Endothelial cell of umbilical vein (primary cell): ENCODE results near the gene TRMT44. TPM values are rescaled to one million over a fixed set of nuclear protein-coding genes. Genes with fewer than 3 reads are reported as not detected.

Experiments used
- BruUV-seq: library from RNA; stranded (reverse); fragments of 400-500 nt; replicated peaks from 2 replicates; lab custom pipeline; 2021; lab: Mats Ljungman, UMichigan
- CTCF ChIA-PET: fragments of 300-600, 350-600 bp; sonication (Branson Sonifier 250); formaldehyde crosslinking; loops from one replicate; lab custom pipeline; 2021; ENCODE audit warnings: antibody characterized with exemption, inconsistent platforms; lab: Charles Lee
- POLR2A ChIA-PET: fragments of 300-600, 350-600 bp; sonication (Branson Sonifier 250); formaldehyde crosslinking; loops from one replicate; lab custom pipeline; 2021; ENCODE audit warnings: antibody characterized with exemption, inconsistent platforms; lab: Charles Lee
- DNase-seq: peaks from one replicate; pipeline ENCODE4 v3.0.0-alpha.2; 2011; ENCODE audit warnings: low read depth, low spot score
- FAIRE-seq: peaks from 2 replicates; lab custom pipeline; 2011; peaks lifted over from hg19 to GRCh38; lab: Jason Lieb, UNC
- H2AFZ ChIP-seq: 2 replicates; pipeline ENCODE4 v1.6.0; 2012; ENCODE audit warnings: low read depth, low read length, control low read depth, inconsistent platforms
- H3K27ac ChIP-seq: 2 replicates; pipeline ENCODE4 v1.5.1; 2011; ENCODE audit warnings: low read depth, mild to moderate bottlenecking, control low read depth, low read length, moderate library complexity; ENCODE audit not compliant: insufficient read depth
- H3K27me3 ChIP-seq, 2 experiments: 2 replicates each; pipeline versions ENCODE4 v1.6.0 to v1.6.1; 2011; ENCODE audit warnings: low read length in 2 of 2, mixed read lengths in 1 of 2; ENCODE audit not compliant: control insufficient read depth in 2 of 2, insufficient read depth in 2 of 2
- H3K36me3 ChIP-seq, 2 experiments: 2 replicates in 1 of 2; 3 replicates in 1 of 2; pipeline ENCODE4 v1.5.1; 2011; ENCODE audit warnings: low read length in 2 of 2, mild to moderate bottlenecking in 1 of 2, moderate library complexity in 1 of 2; ENCODE audit not compliant: control insufficient read depth in 2 of 2, insufficient read depth in 2 of 2; ENCODE audit errors: extremely low read depth in 1 of 2
- H3K4me1 ChIP-seq: 3 replicates; pipeline ENCODE4 v1.5.1; 2011; ENCODE audit warnings: mild to moderate bottlenecking, low read length; ENCODE audit not compliant: control insufficient read depth, insufficient read depth; ENCODE audit errors: extremely low read depth
- H3K4me2 ChIP-seq: 2 replicates; pipeline ENCODE4 v1.6.1; 2011; ENCODE audit warnings: low read length, control low read depth, mixed read lengths; ENCODE audit not compliant: insufficient read depth
- H3K4me3 ChIP-seq, 3 experiments: fragments of 200-600 bp in 1 of 3; sonication (generic), shearing (Covaris generic) in 1 of 3; replicated peaks in 1 of 3; 2 replicates each; pipeline ENCODE4 v1.5.1; 2011 to 2016; ENCODE audit warnings: control low read depth in 3 of 3, low read length in 3 of 3, mild to moderate bottlenecking in 2 of 3, inconsistent platforms in 1 of 3, low read depth in 1 of 3, moderate library complexity in 1 of 3; ENCODE audit not compliant: insufficient read depth in 1 of 3
- H3K79me2 ChIP-seq: 2 replicates; pipeline ENCODE4 v1.6.0; 2012; ENCODE audit warnings: low read length, inconsistent platforms; ENCODE audit not compliant: control insufficient read depth, insufficient read depth
- H3K9ac ChIP-seq: replicated peaks from 2 replicates; pipeline ENCODE3; 2011; ENCODE audit warnings: low read length, control low read depth; ENCODE audit not compliant: insufficient read depth; ENCODE audit errors: extremely low read depth
- H3K9me1 ChIP-seq: replicated peaks from 3 replicates; pipeline ENCODE4 v1.6.0; 2011; ENCODE audit warnings: mild to moderate bottlenecking, low read length; ENCODE audit not compliant: control insufficient read depth, insufficient read depth; ENCODE audit errors: extremely low read depth
- H3K9me3 ChIP-seq: replicated peaks from 2 replicates; pipeline ENCODE4 v1.5.1; 2012; ENCODE audit warnings: low read length, inconsistent platforms; ENCODE audit not compliant: control insufficient read depth, insufficient read depth
- H4K20me1 ChIP-seq: replicated peaks from 2 replicates; pipeline ENCODE3; 2011; ENCODE audit warnings: mild to moderate bottlenecking, low read length; ENCODE audit not compliant: control insufficient read depth, insufficient read depth; ENCODE audit errors: extremely low read depth
- CTCF ChIP-seq, 2 donors: IDR thresholded peaks; 1 replicate in 1 of 2; 2 replicates in 1 of 2; pipeline ENCODE4 v1.5.1; 2011; ENCODE audit warnings: low read length in 2 of 2, mild to moderate bottlenecking in 2 of 2, moderate library complexity in 2 of 2, control low read depth in 1 of 2, inconsistent platforms in 1 of 2, low read depth in 1 of 2; ENCODE audit not compliant: insufficient read depth in 1 of 2; ENCODE audit errors: extremely low read depth in 1 of 2
- EZH2 ChIP-seq: IDR thresholded peaks from 2 replicates; pipeline ENCODE4 v1.6.1; 2012; ENCODE audit warnings: borderline replicate concordance, low read depth, mild to moderate bottlenecking, moderate library complexity, low read length, inconsistent platforms; ENCODE audit not compliant: severe bottlenecking
- FOS ChIP-seq: IDR thresholded peaks from 2 replicates; pipeline ENCODE4 v1.6.1; 2011; ENCODE audit warnings: mild to moderate bottlenecking, low read length, moderate library complexity, borderline replicate concordance; ENCODE audit not compliant: insufficient read depth
- GATA2 ChIP-seq: IDR thresholded peaks from 2 replicates; pipeline ENCODE4 v1.7.0; 2011; ENCODE audit warnings: low read depth, mild to moderate bottlenecking, moderate library complexity, mixed read lengths, low read length; ENCODE audit not compliant: insufficient read length, insufficient read depth
- JUN ChIP-seq: IDR thresholded peaks from 2 replicates; pipeline ENCODE4 v1.6.1; 2011; ENCODE audit warnings: borderline replicate concordance, low read depth; ENCODE audit not compliant: insufficient read length, insufficient read depth
- MYC ChIP-seq: IDR thresholded peaks from one replicate; pipeline ENCODE4 v1.6.1; 2011; ENCODE audit warnings: mild to moderate bottlenecking, low read depth, low read length
- POLR2A ChIP-seq: IDR thresholded peaks from 2 replicates; pipeline ENCODE4 v1.6.1; 2012; ENCODE audit warnings: low read depth, mild to moderate bottlenecking, control low read depth, low read length
- POLR2AphosphoS5 ChIP-seq: IDR thresholded peaks from 2 replicates; pipeline ENCODE4 v1.6.1; 2012; ENCODE audit warnings: low read depth, mild to moderate bottlenecking, control low read depth, low read length, moderate library complexity; ENCODE audit not compliant: insufficient read depth
- dilution Hi-C: fragments of 300-500 bp; cut with MboI; formaldehyde crosslinking; loops from one replicate; pipeline ENCODE4 v1.15.0; 2019; ENCODE audit warnings: low sequenced_read_pairs; ENCODE audit not compliant: extremely low pct_ligation_motif_present
- intact Hi-C: fragments of 100-400 bp; cut with micrococcal nuclease; formaldehyde crosslinking; loops from one replicate; pipeline ENCODE4 v1.10.0; 2022
- polyA plus RNA-seq, 4 experiments: library from polyadenylated mRNA; depleted of rRNA in 3 of 4; stranded (reverse) in 3 of 4; unstranded in 1 of 4; fragments of >200 nt; gene quantifications; 2 replicates each; pipeline versions ENCODE4 v1.2.1 to v1.2.3, GENCODE V29; 2011 to 2012; ENCODE audit warnings: missing spikeins in 1 of 4
- total RNA-seq: library from RNA; stranded (reverse); gene quantifications from 2 replicates; pipeline ENCODE4 v1.2.3, GENCODE V29; 2021
- TF ChIP-seq, protein P1 (sequence below): IDR thresholded peaks from 2 replicates; pipeline ENCODE4 v1.6.1; 2011; ENCODE audit not compliant: insufficient read depth, insufficient read length

Gene TRMT44
- total and polyA plus RNA-seq, 2 donors (not counting 3 experiments of a cell fraction or from before 2014, with no cell fraction given), result 10.4 to 17.3 TPM

DNA sequence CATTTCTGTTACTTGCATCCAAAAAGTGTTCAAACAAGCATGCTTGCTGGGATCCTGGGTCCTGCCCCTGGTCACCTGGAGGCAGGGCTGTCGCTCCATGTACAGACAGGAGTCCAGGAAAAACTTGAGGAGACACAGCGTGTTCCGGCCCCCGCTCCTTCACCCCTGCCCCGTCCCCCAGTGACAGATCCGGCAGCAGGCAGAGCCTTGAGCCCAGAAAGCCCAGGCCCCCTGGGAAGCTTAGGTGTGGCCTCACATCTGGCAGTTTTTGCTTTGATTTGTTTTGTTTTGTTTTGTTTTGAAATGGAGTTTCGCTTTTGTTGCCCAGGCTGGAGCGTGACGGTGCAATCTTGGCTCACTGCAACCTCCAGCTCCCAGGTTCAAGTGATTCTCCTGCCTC, 67.0 kb downstream of the TRMT44 start:
- ChIA-PET POLR2A (no interaction called here), CTCF (no interaction called here)
- TF ChIP-seq EZH2 (no peak), POLR2AphosphoS5 (no peak), GATA2 (no peak), MYC (no peak), CTCF (IDR thresholded peaks at IDR 0.05; ENCODE audit: extremely low read depth in 1 of 2, insufficient read depth in 1 of 2, low read depth in 1 of 2, low read length in 2 of 2) (no peak), POLR2A (no peak), FOS (no peak), JUN (no peak)
- TF ChIP-seq, protein P1, sequence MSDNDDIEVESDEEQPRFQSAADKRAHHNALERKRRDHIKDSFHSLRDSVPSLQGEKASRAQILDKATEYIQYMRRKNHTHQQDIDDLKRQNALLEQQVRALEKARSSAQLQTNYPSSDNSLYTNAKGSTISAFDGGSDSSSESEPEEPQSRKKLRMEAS, result no peak
- intact Hi-C loops (no loop called here), dilution Hi-C loops (no loop called here)
- Histone ChIP-seq H3K4me1 (no peaks in the 10 kb centered on the region), H3K9me3 (no peaks in the 10 kb centered on the region), H3K27me3 (no peaks in the 10 kb centered on the region), H3K36me3 (no peaks in the 10 kb centered on the region), H3K4me3 (no peak overlapping the region), H3K27ac (no peak overlapping the region), H2AFZ (no peak overlapping the region), H4K20me1 (no peaks in the 10 kb centered on the region), H3K9ac (no peak overlapping the region), H3K79me2 (no peaks in the 10 kb centered on the region), H3K9me1 (no peaks in the 10 kb centered on the region), H3K4me2 (no peak overlapping the region)
- FAIRE-seq (no peak), DNase-seq (no peak)
- no TSS peak for BruUV-seq
